ENCODE data around the gene PTMA. TPM values are rescaled to one million over a fixed set of nuclear protein-coding genes. Genes with fewer than 3 reads are reported as not detected.
"Not testable (repeated sequence)": the region's sequence is repeated elsewhere in the genome, so short reads cannot be mapped to it uniquely, and the experiment has no call there.

PTMA gene
- polyA plus RNA-seq, 2 of the 4 experiments (the other 2 are of a cell fraction): 1,191 to 2,360 TPM

- peaks cover 55% of the 10 kb centered on the region for H3K4me1 ChIP-seq
- H3K4me3 ChIP-seq; H3K9me3 ChIP-seq; FAIRE-seq; ATAC-seq; DNase-seq (ENCODE audit: low read depth in 1 of 2, low spot score in 1 of 2): not testable (repeated sequence)
- CTCF ChIA-PET: interaction anchor here (1.3 to 78.4 kb wide), 19 partner anchors 8 to 181 kb away, joined by 4 to 4158 read pairs (median 8); partner anchors contain the start of gene COPS7B
- peak overlapping the region; percentile 45 for H3K4me2 ChIP-seq
- H3K27ac ChIP-seq: peak overlapping the region in 1 of 2 experiments; percentile 73; a peak in 3 of 6 replicates
- POLR2A ChIA-PET: interaction anchor here (0.7 to 2.7 kb wide), 11 partner anchors 18 to 249 kb away, joined by 3 to 16 read pairs (median 4); partner anchors contain the start of gene NCL
- TF ChIP-seq, protein P1, sequence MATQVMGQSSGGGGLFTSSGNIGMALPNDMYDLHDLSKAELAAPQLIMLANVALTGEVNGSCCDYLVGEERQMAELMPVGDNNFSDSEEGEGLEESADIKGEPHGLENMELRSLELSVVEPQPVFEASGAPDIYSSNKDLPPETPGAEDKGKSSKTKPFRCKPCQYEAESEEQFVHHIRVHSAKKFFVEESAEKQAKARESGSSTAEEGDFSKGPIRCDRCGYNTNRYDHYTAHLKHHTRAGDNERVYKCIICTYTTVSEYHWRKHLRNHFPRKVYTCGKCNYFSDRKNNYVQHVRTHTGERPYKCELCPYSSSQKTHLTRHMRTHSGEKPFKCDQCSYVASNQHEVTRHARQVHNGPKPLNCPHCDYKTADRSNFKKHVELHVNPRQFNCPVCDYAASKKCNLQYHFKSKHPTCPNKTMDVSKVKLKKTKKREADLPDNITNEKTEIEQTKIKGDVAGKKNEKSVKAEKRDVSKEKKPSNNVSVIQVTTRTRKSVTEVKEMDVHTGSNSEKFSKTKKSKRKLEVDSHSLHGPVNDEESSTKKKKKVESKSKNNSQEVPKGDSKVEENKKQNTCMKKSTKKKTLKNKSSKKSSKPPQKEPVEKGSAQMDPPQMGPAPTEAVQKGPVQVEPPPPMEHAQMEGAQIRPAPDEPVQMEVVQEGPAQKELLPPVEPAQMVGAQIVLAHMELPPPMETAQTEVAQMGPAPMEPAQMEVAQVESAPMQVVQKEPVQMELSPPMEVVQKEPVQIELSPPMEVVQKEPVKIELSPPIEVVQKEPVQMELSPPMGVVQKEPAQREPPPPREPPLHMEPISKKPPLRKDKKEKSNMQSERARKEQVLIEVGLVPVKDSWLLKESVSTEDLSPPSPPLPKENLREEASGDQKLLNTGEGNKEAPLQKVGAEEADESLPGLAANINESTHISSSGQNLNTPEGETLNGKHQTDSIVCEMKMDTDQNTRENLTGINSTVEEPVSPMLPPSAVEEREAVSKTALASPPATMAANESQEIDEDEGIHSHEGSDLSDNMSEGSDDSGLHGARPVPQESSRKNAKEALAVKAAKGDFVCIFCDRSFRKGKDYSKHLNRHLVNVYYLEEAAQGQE (IDR thresholded peaks at IDR 0.05): 0 out of 2 replicates have a peak, but pooled peaks have one; percentile 6
These were observed 5.0 kb downstream of the PTMA start for GRCh38 chr2:231713406-231713729.

- FAIRE-seq (no peak), DNase-seq (ENCODE audit: low read depth in 1 of 2, low spot score in 1 of 2) (peak; percentile 88 to 93), ATAC-seq (peak; percentile 44 to 60)
- ChIA-PET POLR2A (interaction anchor here (0.7 to 2.7 kb wide), 12 partner anchors 19 to 250 kb away, joined by 3 to 16 read pairs (median 4); partner anchors contain the start of genes NCL and PDE6D), CTCF (interaction anchor here (0.6 to 78.4 kb wide), 32 partner anchors 8 to 845 kb away, joined by 3 to 4158 read pairs (median 6); partner anchors contain the start of gene COPS7B)
- Histone ChIP-seq H3K4me3 (no peak overlapping the region), H3K4me1 (peaks cover 55% of the 10 kb centered on the region), H3K27ac (peak overlapping the region in 1 of 2 experiments; percentile 73; a peak in 3 of 6 replicates), H3K9me3 (no peaks in the 10 kb centered on the region), H3K4me2 (peak overlapping the region; percentile 45)
- 17% methylated on average over 12 of the region's 15 CpGs for WGBS (ENCODE audit: missing lambda C conversion rate)
- TF ChIP-seq HOXA7 (CRISPR knock-in tag; IDR thresholded peaks at IDR 0.05) (peak; percentile 98), RAD21 (conservative IDR thresholded peaks at IDR 0.05 in 1 of 2, IDR thresholded peaks at IDR 0.05 in 1 of 2) (peak; percentile 50 to 60), JUN (IDR thresholded peaks at IDR 0.05) (peak in 1 of 2 experiments; percentile 82; a peak in 3 of 5 replicates), HES2 (IDR thresholded peaks at IDR 0.05) (no peak), CHD2 (IDR thresholded peaks at IDR 0.05; ENCODE audit: low read length, partially characterized antibody) (peak; percentile 55), FOSB (CRISPR knock-in tag; IDR thresholded peaks at IDR 0.05) (peak; percentile 97), PBX3 (IDR thresholded peaks at IDR 0.05) (peak; percentile 83), USF2 (IDR thresholded peaks at IDR 0.05) (peak; percentile 56; the same call in 1 of the 2 replicates), HDAC2 (IDR thresholded peaks at IDR 0.05) (no peak), TFCP2L1 (CRISPR knock-in tag; IDR thresholded peaks at IDR 0.05) (peak; percentile 99), HEYL (CRISPR knock-in tag; IDR thresholded peaks at IDR 0.05) (no peak), HOXB5 (CRISPR knock-in tag; IDR thresholded peaks at IDR 0.05) (peak; percentile 48; the same call in 1 of the 2 replicates), EP300 (IDR thresholded peaks at IDR 0.05) (no peak), POLR2AphosphoS2 (conservative IDR thresholded peaks at IDR 0.05; ENCODE audit: low read length) (peak; percentile 99), RARB (CRISPR knock-in tag; IDR thresholded peaks at IDR 0.05) (peak; percentile 82; the same call in 1 of the 2 replicates), SMC3 (IDR thresholded peaks at IDR 0.05) (peak; percentile 68), MAX (IDR thresholded peaks at IDR 0.05) (peak; percentile 92), FOSL2 (IDR thresholded peaks at IDR 0.05) (no peak), FOSL2 (CRISPR knock-in tag; IDR thresholded peaks at IDR 0.05) (peak; percentile 50; the same call in 1 of the 2 replicates), POLR2A (IDR thresholded peaks at IDR 0.05; ENCODE audit: low read length) (no peak), ATOH8 (CRISPR knock-in tag; IDR thresholded peaks at IDR 0.05; ENCODE audit: low read depth) (0 out of 2 replicates have a peak, but pooled peaks have one; percentile 29), TP53 (CRISPR knock-in tag; IDR thresholded peaks at IDR 0.05) (peak; percentile 98), RCOR1 (IDR thresholded peaks at IDR 0.05; ENCODE audit: low read depth, low read length) (no peak), EHF (CRISPR knock-in tag; IDR thresholded peaks at IDR 0.05) (peak; percentile 34; the same call in 1 of the 2 replicates), HMGXB4 (CRISPR knock-in tag; IDR thresholded peaks at IDR 0.05; ENCODE audit: borderline replicate concordance) (no peak; the same call in none of the 2 replicates)
These were observed 5.7 kb downstream of the PTMA start for GRCh38 chr2:231713730-231714638.
